Keratinocyte (primary cell): ENCODE results near the gene CRNN. TPM values are rescaled to one million over a fixed set of nuclear protein-coding genes. Genes with fewer than 3 reads are reported as not detected.

Experiments used
- DNase-seq: peaks from one replicate; pipeline ENCODE4 v3.0.0-alpha.2; 2011; ENCODE audit warnings: low read depth, missing footprints, low spot score
- FAIRE-seq: peaks from 2 replicates; lab custom pipeline; 2011; peaks lifted over from hg19 to GRCh38; lab: Jason Lieb, UNC
- H2AFZ ChIP-seq: 2 replicates; pipeline ENCODE4 v1.6.0; 2012; ENCODE audit warnings: low read length, control low read depth, inconsistent platforms; ENCODE audit not compliant: control insufficient read depth
- H3K27ac ChIP-seq: 2 replicates; pipeline ENCODE4 v1.5.1; 2011; ENCODE audit warnings: low read length; ENCODE audit not compliant: control insufficient read depth, insufficient read depth
- H3K27me3 ChIP-seq: 3 replicates; pipeline ENCODE4 v1.6.0; 2011; ENCODE audit warnings: low read length; ENCODE audit not compliant: control insufficient read depth, insufficient read depth; ENCODE audit errors: extremely low read depth
- H3K36me3 ChIP-seq, 2 experiments: 2 replicates in 1 of 2; 3 replicates in 1 of 2; pipeline ENCODE4 v1.5.1; 2011; ENCODE audit warnings: low read length in 2 of 2, mild to moderate bottlenecking in 1 of 2; ENCODE audit not compliant: control insufficient read depth in 2 of 2, insufficient read depth in 2 of 2; ENCODE audit errors: extremely low read depth in 1 of 2
- H3K4me1 ChIP-seq: 3 replicates; pipeline ENCODE4 v1.5.1; 2011; ENCODE audit warnings: low read length; ENCODE audit not compliant: control insufficient read depth, insufficient read depth; ENCODE audit errors: extremely low read depth
- H3K4me2 ChIP-seq: 3 replicates; pipeline ENCODE4 v1.6.0; 2011; ENCODE audit warnings: low read depth, low read length; ENCODE audit not compliant: control insufficient read depth, insufficient read depth; ENCODE audit errors: extremely low read depth
- H3K4me3 ChIP-seq, 3 experiments: fragments of 200-600 bp in 1 of 3; sonication (generic) in 1 of 3; 2 replicates in 2 of 3; 3 replicates in 1 of 3; pipeline ENCODE4 v1.5.1; 2011 to 2016; ENCODE audit warnings: low read length in 3 of 3, mild to moderate bottlenecking in 3 of 3, control low read depth in 2 of 3, inconsistent platforms in 1 of 3, low read depth in 1 of 3, mixed read lengths in 1 of 3, mixed run types in 1 of 3, moderate library complexity in 1 of 3; ENCODE audit not compliant: control insufficient read depth in 2 of 3, insufficient read depth in 2 of 3; ENCODE audit errors: extremely low read depth in 1 of 3
- H3K79me2 ChIP-seq: 2 replicates; pipeline ENCODE4 v1.6.0; 2012; ENCODE audit warnings: low read length; ENCODE audit not compliant: control insufficient read depth, insufficient read depth
- H3K9ac ChIP-seq: 3 replicates; pipeline ENCODE4 v1.6.0; 2011; ENCODE audit warnings: low read length; ENCODE audit not compliant: control insufficient read depth, insufficient read depth; ENCODE audit errors: extremely low read depth
- H3K9me1 ChIP-seq: 3 replicates; pipeline ENCODE4 v1.6.0; 2011; ENCODE audit warnings: low read length; ENCODE audit not compliant: control insufficient read depth, insufficient read depth; ENCODE audit errors: extremely low read depth
- H3K9me3 ChIP-seq: 2 replicates; pipeline ENCODE4 v1.5.1; 2012; ENCODE audit warnings: low read depth, low read length; ENCODE audit not compliant: control insufficient read depth
- H4K20me1 ChIP-seq: 3 replicates; pipeline ENCODE4 v1.6.0; 2011; ENCODE audit warnings: low read length; ENCODE audit not compliant: control insufficient read depth, insufficient read depth; ENCODE audit errors: extremely low read depth
- EZH2 ChIP-seq: IDR thresholded peaks from one replicate; pipeline ENCODE4 v1.6.1; 2012; ENCODE audit warnings: inconsistent platforms, mild to moderate bottlenecking, low read length, moderate library complexity
- dilution Hi-C: fragments of 300-500 bp; cut with MboI; formaldehyde crosslinking; loops from one replicate; pipeline ENCODE4 v1.7.0; 2020; ENCODE audit warnings: low sequenced_read_pairs; ENCODE audit not compliant: extremely low pct_ligation_motif_present
- polyA plus RNA-seq, 5 experiments: library from polyadenylated mRNA; depleted of rRNA in 3 of 5; stranded (reverse) in 3 of 5; stranded (forward) in 1 of 5; unstranded in 1 of 5; fragments of >200 nt; gene quantifications; 1 replicate in 1 of 5; 2 replicates in 3 of 5; 3 replicates in 1 of 5; pipeline versions ENCODE4 v1.2.1 to v1.2.3, GENCODE V29; 2011 to 2012; ENCODE audit warnings: missing spikeins in 2 of 5, low read depth in 1 of 5, low replicate concordance in 1 of 5
- TF ChIP-seq, protein P1 (sequence below), 3 experiments: IDR thresholded peaks in 1 of 3; conservative IDR thresholded peaks in 1 of 3; optimal IDR thresholded peaks in 1 of 3; 2 replicates in 2 of 3; 3 replicates in 1 of 3; pipeline versions ENCODE3 to v1.5.1; 2011; ENCODE audit warnings: low read length in 3 of 3, mild to moderate bottlenecking in 3 of 3, moderate library complexity in 2 of 3, control low read depth in 1 of 3, inconsistent platforms in 1 of 3; ENCODE audit not compliant: insufficient read depth in 2 of 3; ENCODE audit errors: extremely low read depth in 1 of 3

Gene CRNN
- polyA plus RNA-seq, 1 donor (not counting 4 experiments of a cell fraction or from before 2014, with no cell fraction given), result 0.05 TPM

- H3K4me3 ChIP-seq, result no peak overlapping the region
- DNase-seq (no peak), FAIRE-seq (no peak)
- H3K27me3 ChIP-seq, result peaks cover 3% of the 10 kb centered on the region
- H3K9me1 ChIP-seq, result no peaks in the 10 kb centered on the region
- dilution Hi-C loops, result no loop called here
- H3K9me3 ChIP-seq, result no peaks in the 10 kb centered on the region
- H4K20me1 ChIP-seq, result no peaks in the 10 kb centered on the region
- H3K4me2 ChIP-seq, result no peak overlapping the region
- H3K4me1 ChIP-seq, result peaks cover 4% of the 10 kb centered on the region
- no peak overlapping the region for H3K9ac ChIP-seq
- H3K79me2 ChIP-seq, result no peaks in the 10 kb centered on the region
- H2AFZ ChIP-seq, result no peak overlapping the region
- H3K36me3 ChIP-seq, result no peaks in the 10 kb centered on the region
- H3K27ac ChIP-seq, result no peak overlapping the region
- TF ChIP-seq, protein P1, sequence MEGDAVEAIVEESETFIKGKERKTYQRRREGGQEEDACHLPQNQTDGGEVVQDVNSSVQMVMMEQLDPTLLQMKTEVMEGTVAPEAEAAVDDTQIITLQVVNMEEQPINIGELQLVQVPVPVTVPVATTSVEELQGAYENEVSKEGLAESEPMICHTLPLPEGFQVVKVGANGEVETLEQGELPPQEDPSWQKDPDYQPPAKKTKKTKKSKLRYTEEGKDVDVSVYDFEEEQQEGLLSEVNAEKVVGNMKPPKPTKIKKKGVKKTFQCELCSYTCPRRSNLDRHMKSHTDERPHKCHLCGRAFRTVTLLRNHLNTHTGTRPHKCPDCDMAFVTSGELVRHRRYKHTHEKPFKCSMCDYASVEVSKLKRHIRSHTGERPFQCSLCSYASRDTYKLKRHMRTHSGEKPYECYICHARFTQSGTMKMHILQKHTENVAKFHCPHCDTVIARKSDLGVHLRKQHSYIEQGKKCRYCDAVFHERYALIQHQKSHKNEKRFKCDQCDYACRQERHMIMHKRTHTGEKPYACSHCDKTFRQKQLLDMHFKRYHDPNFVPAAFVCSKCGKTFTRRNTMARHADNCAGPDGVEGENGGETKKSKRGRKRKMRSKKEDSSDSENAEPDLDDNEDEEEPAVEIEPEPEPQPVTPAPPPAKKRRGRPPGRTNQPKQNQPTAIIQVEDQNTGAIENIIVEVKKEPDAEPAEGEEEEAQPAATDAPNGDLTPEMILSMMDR (optimal IDR thresholded peaks at IDR 0.05 in 1 of 3, IDR thresholded peaks at IDR 0.05 in 1 of 3, conservative IDR thresholded peaks at IDR 0.05 in 1 of 3; ENCODE audit: extremely low read depth in 1 of 3, insufficient read depth in 2 of 3, low read length in 3 of 3), result no peak
- TF ChIP-seq EZH2, result no peak
Measured at GRCh38 chr1:152415454-152416227, 1.6 kb upstream of the CRNN start.

DNA sequence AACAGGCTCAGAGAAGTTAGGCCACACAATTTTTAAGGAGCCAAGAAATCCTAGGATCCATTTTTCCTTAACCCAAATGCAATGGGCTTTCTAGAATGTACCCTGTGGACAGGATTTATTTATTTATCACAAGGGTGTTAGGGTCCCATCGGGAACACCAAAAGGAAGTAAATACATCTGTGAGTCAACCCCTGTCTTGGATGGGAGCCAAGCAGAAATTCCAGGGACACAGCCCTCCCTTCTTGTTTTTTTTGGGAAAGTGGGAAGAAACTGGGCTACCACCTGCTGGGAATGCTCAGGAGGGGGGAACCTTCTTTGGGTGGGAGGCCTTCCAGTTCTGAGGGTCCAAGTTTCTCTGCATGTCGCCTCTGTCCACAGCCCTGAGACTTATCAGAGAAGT is 1.3 kb downstream of the CRNN start:
- no peak overlapping the region for H3K4me2 ChIP-seq
- H3K9me1 ChIP-seq, result no peaks in the 10 kb centered on the region
- no peak for FAIRE-seq
- no peaks in the 10 kb centered on the region for H4K20me1 ChIP-seq
- H3K36me3 ChIP-seq, result no peaks in the 10 kb centered on the region
- TF ChIP-seq, protein P1 (optimal IDR thresholded peaks at IDR 0.05 in 1 of 3, IDR thresholded peaks at IDR 0.05 in 1 of 3, conservative IDR thresholded peaks at IDR 0.05 in 1 of 3; ENCODE audit: extremely low read depth in 1 of 3, insufficient read depth in 2 of 3, low read length in 3 of 3), result no peak
- TF ChIP-seq EZH2, result no peak
- no peak overlapping the region for H3K27ac ChIP-seq
- H3K27me3 ChIP-seq, result no peaks in the 10 kb centered on the region
- H3K4me3 ChIP-seq, result no peak overlapping the region
- H2AFZ ChIP-seq, result no peak overlapping the region
- no peaks in the 10 kb centered on the region for H3K79me2 ChIP-seq
- dilution Hi-C loops, result no loop called here
- no peaks in the 10 kb centered on the region for H3K4me1 ChIP-seq
- DNase-seq, result no peak
- no peaks in the 10 kb centered on the region for H3K9me3 ChIP-seq
- no peak overlapping the region for H3K9ac ChIP-seq
